Stimulated activated CD4-positive, alpha-beta T cell treated with anti-CD3 and anti-CD28 coated beads, Interleukin-2, amount 100 ng/mL, for 48 hours (primary cell): ENCODE data around the gene BTBD16.

ENCODE experiments used
- DNase-seq, 2 donors: peaks; one replicate each; pipeline ENCODE4 v3.0.0-alpha.2; 2020

BTBD16 gene

DNA sequence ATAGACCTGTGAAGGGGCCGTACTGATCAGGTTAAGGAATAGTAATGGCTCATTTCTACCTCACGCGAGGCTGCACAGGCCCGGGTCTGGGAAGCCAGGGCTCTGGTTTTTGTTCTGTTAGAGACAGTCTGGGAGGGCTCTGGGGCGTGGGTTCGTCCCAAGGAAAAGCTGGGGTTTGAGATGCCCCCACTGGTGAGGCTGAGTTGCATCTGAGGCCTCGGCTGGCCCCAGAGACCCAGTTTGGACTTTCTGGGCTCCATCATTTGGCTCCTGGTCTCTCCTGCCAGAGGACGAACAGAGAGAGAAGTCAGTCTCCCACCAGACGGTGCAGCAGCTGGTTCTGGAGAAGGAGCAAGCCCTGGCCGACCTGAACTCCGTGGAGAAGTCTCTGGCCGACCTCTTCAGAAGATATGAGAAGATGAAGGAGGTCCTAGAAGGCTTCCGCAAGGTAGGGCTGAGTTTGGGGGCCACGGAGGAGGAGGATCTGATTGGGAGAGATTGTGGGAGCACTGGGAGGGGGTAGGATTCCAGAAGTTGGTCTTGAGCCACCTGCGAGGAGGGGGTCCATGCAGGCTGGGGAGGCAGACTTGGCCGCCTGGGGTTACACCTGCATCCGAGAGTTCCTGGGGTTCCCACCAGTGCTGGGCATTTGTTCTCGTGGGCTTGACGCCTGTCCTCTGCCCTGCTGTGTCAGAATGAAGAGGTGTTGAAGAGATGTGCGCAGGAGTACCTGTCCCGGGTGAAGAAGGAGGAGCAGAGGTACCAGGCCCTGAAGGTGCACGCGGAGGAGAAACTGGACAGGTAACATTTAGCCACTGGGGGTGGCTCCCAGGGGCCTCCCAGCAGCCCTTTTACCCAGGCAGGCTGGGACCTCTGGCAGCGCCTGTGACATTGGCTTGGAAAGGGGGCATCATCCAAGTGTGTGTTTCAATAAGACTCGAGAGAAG is 22.5 kb upstream of the BTBD16 start:
- no peak for DNase-seq

DNA sequence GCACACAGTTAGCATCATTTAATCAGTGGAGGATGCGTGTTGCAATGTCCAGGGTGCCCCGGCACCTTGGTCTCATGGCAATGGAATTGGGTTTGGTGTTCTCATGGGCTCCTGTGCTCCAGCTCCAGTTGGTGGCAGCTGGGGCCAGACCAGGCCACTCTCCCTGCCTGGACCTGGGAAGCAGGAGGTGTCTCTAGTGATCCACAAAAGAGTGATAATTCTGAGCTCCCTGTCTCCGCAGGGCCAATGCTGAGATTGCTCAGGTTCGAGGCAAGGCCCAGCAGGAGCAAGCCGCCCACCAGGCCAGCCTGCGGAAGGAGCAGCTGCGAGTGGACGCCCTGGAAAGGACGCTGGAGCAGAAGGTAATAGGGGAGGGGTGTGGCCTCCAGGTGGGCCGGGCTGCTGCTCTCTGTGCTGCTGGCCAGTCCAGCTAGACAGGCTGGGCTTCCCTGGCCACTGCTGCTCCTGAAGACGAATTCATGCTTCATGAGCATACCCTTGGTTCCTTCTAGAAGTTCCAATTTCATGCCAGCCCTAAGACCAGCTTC is 21.7 kb upstream of the BTBD16 start:
- no peak for DNase-seq

DNA sequence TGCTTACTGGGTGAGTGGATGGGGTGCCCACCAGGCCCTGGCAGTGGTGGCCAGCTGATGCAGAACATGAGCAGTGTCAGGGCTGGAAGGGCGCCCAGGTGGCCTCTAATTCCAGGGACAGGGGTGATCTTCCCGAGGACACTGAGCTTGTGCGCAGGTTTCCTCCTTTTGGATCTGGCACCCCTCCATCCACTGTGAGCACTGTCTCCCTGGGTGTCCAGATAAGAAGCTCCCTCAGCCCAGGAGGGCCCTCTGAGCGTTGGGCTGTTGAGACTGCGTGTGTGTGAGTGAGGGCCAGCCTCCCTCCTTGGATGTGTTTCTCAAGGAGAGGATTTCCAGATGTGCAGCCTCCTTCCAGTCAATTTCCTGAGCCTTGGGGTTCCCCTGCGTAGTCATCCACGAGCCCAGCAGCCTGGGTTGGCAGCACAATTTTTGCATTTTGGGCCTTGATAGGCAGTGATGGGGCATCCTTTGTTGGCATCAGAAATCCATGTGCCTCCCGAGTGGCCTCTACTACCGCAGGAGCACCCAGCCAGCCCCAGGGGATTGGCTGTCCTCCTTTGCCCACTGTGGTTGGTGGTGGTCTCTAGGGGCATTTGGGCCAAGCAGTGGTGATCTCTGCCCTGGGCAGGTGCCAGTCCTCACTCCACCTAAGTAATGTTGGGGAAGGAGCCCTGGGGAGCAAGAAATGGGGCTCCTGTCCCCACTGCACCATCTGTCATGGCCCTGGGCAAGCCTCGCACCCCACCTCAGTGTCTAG is 20.9 kb upstream of the BTBD16 start:
- DNase-seq = no peak

DNA sequence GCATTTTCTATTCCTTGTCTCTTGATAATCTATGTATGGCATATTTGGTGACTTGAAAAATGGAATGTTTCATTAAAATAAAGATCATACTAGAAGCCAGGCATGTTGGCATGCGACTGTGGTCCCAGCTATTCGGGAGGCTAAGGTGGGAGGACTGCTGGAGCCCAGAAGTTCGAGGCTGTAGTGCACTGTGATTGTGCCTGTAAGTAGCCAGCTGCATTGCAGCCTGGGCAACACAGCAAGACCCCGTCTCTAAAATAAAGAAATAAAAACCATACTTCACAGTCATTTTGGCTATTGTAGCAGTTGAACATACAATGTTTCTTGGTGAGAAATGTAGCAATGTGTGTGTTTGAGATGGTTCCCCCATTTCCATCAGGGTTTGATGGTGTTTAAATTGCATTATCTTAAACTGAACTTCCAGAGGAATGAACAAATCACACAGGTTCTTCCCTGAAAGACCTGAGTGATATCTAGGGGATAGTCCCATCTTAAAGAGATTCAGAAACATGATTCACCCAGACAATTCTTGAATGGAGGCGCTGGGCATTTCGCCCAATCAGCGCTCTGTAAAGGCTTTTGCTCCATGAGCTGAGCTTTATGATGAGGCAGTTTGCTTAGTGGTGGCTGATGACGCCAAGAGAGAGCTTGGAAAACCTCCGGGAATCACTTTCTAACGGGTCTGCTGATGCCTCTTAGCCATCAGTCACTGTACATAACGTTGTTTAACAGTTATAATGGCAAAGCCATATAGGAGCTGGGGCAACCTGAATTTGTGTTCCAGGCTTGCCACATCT is 19.4 kb upstream of the BTBD16 start:
- DNase-seq = no peak

DNA sequence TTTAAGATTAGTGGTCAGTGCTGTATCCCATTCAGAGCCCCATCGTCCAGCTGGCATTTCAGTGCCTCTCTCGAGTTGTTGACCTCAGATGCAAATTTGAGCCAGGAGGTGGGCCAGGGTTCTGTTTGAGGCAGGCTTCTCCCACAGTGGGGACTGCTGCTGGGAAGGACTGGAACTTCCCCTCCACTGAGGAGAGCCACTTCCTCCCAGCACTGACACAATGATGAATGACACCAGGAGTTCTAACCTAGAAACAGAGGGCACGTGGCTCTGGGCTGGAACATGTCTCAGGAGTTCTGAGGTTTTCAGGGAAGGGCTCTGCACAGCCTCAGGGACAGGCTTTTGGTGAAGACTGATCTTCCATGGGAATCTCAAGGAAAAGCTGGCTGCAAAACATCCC is 18.3 kb upstream of the BTBD16 start:
- DNase-seq = no peak

DNA sequence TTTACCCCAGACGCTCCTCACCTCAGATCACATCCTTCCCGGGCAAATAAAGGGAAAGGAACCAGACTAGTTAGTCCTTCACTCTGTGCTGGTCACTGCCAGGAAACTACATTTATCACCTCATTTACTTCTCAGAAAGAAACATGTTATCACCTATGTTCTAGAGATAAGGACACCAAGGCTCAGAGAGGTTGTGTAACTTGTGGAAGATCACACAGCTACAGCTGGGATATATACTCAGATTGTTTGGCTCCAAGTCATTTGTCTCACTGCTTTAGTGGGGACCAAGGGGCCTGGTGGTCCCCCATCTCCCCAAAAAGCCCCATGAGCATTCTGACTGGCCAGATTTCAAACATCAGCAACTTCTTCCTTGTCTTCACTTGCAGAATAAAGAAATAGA is 17.5 kb upstream of the BTBD16 start:
- no peak for DNase-seq

DNA sequence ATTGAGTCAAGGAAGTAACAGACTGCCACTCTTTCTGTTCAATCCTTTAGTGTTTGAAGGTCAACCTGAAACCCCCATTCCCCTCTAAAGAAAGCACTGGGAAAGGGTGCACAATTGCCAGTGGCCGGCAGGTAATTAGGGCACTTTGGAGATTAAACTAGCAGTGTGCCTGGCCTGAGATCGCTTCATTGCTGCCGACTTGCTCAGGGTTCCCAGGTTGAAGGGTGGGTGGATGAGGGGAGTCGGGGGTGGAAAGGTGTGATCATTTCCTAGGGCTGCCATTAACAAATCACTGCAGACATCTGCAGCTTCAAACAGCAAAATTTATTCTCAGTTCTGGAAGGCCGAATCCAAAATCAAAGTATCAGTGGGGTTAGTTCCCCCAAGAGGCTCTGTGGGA is 16.3 kb upstream of the BTBD16 start:
- no peak for DNase-seq

DNA sequence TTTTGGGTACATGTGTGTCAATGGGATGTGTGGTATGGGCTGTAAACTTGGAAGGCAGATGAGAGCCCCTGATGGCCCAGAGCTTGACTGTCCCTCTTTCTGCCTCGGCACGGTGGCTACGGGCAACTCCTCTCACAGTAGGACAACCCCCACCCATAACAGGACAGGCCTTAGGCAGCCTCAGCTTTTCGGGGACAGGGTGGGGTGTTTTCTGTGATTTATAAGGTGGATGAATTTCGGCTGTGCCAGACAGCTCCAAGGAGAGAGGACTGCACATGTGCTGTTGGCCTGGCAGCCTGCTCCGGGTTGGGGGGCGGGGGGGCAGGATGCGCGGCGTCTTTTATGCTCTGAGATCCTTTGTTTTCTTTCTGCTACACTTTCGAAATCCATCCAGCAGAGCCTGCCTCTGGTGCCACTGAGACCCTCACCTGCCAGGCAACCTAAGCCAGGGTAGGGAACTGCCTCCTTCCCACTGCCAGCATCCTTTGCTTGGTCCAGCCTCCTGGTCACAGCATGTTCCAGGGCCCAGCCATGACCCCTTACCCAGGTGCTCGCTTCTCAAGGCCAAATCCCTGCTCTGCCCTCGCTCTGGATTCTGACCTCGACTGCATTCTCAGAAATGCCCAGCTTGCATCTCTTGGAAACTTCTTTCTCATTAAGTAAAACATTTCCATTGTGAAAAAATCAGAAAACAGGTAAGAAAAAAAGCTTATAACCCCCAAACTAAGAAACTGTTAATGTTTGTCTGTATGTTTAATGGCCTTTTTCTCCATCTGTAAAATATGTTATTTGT is 15.4 kb upstream of the BTBD16 start:
- no peak for DNase-seq

DNA sequence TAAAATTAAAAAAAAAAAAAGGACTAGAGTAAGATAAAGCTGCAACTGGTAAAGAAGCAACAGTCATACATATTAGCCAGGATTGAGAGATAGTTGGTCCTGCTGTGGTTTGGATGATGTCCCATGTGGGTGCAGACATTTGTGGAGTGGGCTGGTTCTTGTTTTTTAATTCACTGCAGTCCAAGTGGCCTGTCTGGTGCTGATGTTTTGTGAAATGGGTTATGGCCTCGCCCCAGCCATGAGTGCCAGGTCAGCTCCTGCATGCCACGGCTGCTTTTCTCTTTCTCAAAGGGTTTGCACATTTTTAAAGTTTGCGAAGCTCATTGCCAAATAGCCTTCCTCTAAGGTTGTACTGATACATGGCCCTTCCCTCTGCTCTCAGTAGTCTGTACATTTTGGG is 14.1 kb upstream of the BTBD16 start:
- no peak for DNase-seq

DNA sequence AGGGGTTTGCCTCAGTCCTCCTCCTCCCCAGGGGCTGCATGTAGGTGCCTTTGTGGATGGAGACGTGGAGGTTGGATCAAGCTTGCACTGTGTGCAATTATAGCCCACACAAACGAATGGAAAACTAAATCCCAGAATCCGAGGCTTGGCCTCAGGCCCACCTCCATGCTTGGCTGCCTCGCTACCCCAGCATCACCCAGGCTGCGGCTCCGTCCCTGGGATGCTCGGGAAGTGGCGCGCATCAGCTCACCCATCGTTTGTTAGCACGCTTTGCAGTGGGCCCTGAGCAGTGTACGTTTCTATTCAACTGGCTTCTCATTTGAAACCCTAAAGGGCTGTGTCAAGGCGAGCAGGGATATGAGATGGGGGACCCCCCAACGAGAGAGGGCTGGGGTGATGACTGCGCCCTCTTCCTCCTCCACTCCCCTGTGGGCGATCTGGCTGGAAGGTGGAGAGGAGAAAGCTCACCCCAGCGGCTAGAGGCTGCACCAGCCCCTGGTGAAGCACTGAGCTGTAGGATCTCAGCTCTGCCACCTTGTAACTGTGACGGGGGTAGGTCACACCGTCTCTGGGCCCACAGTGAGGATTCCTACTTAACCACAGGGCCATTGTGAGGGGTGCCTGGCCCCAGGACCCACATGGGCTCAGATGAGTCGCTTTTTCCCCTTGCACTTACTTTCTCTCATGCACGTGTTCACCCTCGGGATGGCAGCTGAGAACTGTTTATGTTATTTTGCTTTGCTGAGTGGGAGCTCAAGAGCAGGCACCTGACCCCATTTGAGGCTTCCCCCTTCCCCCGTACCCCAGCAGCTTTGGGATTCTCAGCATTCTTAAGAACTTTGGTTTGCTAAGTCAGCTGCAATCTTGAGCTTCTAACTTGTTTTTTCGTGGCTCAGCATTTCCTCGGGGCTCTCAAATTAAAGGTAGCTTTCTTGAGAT is 12.7 kb upstream of the BTBD16 start:
- no peak for DNase-seq

DNA sequence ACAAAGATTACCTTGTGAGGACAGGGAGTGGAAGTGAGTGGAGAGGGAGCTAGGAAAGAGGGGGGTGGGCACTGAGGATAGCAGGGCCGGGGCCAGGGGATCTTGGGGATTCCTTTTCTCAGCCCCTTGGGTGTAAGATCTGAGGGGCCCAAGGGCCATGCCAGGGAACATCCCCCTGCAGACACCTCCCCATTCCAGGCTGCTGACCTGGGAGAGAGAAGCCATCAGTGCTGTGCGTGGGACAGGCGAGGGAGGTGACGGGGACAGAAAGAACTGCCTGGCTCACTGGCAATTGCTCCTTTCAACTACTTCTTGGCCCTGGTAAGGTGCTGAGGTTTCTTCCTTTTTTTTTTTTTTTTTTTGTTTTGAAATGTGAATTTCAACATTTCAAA is 12.0 kb upstream of the BTBD16 start:
- DNase-seq = no peak

DNA sequence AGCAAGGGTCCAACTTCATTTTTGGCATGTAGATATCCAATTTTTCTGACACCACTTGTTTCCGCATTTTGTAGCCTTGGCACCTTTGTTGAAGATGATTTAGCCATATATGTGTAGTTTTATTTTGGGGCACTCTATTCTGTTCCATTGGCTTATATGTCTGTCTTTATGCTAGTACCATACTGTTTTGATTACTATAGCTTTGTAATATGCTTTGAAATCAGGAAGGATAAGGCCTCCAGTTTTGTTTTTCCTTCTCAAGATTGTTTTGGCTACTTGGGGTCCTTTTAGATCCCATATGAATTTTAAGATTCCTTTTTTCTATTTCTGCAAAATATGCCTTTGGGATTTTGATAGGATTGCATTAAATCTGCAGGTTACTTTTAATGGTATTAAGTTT is 9.5 kb upstream of the BTBD16 start:
- DNase-seq = no peak

DNA sequence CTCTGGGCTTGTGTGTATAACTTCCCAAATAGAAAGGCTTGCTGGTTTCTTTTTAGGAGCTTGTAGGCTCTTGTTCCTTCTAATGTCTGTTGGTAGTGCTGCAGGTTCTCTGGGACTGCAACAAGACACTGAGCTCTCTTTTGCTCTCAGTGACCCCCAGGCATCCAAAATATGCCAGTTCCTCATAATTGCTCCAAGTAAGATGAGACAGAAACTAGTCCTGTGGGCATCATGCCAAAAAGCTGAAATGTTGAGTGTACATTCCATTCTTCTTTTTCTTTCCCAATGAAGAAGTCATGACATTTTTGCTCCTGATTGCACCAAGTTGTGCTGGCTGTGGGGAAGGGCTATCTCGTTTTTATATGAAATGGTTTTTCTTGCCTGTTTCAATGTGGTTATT is 7.1 kb upstream of the BTBD16 start:
- DNase-seq = no peak

DNA sequence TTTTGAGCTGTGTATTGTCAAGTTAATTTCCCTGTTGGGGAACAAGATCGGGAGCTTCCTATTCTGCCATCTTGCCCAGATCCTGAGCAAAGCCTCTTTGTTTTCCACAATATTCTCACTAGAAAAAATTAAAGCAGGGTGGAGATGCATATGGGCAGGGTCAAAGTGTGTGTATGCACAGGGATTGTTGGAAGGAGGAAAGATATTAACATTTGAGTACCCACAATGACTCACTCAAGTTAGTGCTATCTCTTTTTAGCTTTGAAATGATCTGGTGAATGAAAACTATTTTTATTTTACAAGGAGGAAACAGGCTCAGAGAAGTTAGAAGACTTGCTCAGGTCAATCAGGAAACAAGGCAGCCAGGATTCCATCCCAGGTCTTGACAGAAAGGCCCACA is 6.7 kb upstream of the BTBD16 start:
- DNase-seq = no peak

DNA sequence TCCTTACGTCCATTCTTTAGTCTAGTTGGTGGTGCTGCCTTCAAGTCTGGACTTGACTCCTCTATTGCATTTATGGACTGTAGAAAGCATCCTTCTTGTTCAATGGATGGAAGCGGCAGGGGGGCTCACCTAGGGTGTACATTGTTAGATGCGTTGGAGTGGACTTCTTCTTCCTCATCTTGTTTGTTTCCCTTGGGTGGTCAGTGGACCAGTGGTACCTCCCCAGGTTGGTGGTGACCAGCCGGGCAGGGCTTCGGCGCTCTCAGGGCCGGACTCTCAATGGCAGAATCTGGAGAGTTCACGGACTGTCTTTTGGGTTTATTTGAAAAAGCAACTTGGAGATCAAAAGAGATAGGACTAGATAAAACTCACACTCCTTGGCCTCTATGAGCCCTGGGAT is 6.2 kb upstream of the BTBD16 start:
- no peak for DNase-seq

DNA sequence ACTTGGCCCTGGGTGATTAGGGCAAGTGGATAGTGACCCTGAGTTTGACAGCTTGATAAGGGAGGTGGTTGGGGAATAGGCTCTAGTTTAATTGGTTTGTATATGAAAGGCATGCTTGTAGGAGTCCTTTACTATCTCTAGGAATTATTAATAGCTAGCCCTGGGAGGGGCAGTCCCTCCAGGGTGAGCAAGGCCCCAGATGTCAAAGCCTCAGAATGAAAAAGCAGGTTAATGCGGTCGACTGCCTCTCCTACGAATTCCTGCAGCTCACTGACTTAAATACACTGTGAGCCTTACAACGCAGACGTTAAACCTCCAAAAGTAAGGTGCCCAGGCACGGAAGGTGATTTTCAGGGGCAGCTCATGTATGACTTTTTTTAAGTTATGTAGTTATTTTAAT is 5.2 kb upstream of the BTBD16 start:
- DNase-seq = no peak

DNA sequence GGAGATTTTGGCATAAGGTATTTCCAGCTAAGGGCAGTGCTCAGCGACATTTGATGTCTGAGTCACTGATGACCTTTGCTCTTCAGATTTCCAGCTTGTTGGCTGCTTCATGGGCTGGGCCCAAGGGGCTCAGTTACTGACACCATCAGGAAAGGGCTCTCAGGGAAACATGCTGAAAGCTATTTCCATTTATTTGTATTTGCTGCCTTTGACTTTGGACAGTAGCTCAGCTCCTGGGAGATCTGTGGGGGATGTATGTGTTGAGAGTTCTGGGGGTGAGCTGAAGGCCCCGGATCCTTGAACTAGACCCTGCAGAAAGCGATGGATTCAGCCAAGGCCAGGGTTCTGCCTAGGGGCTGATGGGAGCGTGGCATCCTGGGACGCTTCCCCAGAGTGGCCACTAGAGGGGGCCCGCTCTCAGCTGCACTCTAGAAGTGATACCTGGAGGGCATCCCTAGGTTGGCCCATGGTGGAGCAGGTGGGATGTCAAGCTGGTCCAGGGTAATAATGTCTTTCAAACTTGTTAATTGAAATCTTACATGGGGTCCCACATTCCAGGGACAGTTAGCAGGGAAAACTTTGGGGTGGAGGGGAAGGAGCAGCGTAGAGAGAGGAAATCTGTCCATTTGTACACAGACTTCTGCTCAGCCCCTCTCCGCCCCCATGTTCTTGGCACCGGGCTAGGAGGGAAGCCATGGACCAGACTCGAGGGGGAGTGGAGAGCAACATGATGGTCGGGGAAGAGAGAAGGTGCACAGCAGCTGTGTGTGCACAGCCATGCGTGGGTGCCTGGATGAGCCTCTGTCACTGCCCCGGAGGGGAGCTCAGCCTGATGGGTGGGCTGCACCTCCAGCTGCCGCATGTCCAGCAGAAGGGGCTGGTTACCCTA is 3.0 kb upstream of the BTBD16 start:
- peak; percentile 50 to 61 for DNase-seq

DNA sequence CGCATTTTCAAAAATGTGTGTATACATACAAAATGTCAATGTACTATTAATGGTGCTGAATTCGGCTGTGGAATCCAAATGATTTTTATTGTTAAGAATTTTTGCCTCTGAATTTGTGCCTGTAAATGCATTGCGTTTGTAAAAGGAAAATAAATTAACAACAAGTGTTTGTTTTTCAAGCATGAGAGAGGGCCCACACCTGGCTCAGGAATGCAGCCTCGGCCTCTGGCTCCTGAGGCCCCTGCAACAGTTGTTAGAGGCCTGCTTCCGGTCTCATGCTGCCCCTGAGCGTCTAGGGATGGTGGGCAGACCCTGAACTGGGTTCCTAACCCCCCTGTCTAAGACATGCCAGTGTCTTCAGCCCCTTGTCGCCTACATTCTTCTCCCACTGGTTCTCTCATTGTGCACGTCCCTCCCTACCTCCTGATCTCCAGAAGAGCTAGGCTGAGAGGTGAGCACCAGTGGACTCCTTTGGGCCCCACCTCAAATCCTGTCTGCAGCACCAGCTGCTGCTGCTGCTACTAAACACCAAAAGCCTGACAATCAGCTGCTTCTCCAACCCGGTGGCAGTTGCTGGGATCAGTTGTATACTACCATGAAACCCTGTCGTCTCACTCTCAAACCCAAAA is 1.9 kb upstream of the BTBD16 start:
- DNase-seq = no peak

DNA sequence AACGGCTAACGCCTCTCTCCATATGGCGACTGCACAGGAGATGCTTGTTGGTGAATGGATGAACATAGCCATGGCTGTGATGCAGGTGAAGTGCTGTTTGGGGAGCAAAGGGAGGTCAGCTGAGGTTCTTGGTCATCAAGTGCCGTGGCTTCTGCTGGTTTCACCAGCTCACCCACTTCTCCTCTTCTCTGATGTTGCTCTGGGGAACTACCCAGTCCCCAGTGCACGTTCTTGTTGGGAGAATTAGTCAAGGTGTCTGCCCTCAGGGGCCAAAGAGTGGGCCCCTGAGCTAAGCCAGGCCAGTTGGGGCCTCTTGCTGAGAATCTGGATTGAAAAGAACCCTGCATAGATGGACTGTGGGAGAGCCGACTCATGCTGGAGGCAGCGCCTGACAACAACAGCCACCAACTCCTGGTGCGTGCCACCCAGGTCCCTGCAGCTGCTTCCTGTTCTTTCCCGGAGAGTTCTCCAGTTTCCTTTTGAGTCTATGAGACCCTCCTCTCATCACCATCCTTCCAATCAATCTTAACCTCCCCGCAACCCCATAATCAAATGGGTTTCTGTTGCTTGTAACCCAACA is 3.0 kb downstream of the BTBD16 start:
- DNase-seq = no peak
